Loucy (cell line): ENCODE results near the gene REV1.

Source experiments
- EZH2phosphoT487 ChIP-seq: fragments of 200-600 bp; IDR thresholded peaks from 2 replicates; pipeline ENCODE4 v1.6.1; 2018; ENCODE audit warnings: antibody characterized with exemption, mild to moderate bottlenecking, moderate library complexity, borderline replicate concordance
- TF ChIP-seq, protein P1 (sequence below): fragments of 200-600 bp; sonication (generic); conservative IDR thresholded peaks from 2 replicates; pipeline ENCODE4 v1.5.1; 2014; ENCODE audit warnings: mild to moderate bottlenecking, antibody characterized with exemption, low read length

DNA sequence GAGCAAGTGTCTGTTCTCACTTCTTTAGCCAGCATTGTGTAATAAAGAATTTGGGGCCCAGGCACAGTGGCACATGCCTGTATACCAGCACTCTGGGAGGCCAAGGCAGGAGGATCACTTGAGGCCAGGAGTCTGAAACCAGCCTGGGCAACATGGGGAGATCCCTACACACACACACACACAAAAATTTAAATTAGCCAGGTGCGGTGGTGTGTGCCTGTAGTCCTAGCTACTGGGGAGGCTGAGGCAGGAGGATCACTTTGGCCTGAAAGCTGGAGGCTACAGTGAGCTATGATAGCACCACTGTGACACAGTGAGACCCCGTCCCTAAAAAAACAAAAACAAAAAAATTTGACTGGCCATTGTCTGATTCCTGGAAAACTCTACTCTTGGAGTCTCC lies 8.3 kb downstream of the REV1 start:
- TF ChIP-seq, protein P1, sequence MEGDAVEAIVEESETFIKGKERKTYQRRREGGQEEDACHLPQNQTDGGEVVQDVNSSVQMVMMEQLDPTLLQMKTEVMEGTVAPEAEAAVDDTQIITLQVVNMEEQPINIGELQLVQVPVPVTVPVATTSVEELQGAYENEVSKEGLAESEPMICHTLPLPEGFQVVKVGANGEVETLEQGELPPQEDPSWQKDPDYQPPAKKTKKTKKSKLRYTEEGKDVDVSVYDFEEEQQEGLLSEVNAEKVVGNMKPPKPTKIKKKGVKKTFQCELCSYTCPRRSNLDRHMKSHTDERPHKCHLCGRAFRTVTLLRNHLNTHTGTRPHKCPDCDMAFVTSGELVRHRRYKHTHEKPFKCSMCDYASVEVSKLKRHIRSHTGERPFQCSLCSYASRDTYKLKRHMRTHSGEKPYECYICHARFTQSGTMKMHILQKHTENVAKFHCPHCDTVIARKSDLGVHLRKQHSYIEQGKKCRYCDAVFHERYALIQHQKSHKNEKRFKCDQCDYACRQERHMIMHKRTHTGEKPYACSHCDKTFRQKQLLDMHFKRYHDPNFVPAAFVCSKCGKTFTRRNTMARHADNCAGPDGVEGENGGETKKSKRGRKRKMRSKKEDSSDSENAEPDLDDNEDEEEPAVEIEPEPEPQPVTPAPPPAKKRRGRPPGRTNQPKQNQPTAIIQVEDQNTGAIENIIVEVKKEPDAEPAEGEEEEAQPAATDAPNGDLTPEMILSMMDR, result no peak
- no peak for TF ChIP-seq EZH2phosphoT487
